Measurements from ENCODE around the gene CCL14. TPM values are rescaled to one million over a fixed set of nuclear protein-coding genes. Genes with fewer than 3 reads are reported as not detected.

Gene CCL14
- total RNA-seq (15.2 TPM), polyA plus RNA-seq (ENCODE audit: insufficient read depth in 1 of 8, insufficient read length in 8 of 8, low replicate concordance in 1 of 8) (10 to 100 TPM; 17.7 to 32.3 (median 25.3) TPM)
- long read RNA-seq, donor 1, partial matches to known transcripts, result 0 of 5 reads
- long read RNA-seq, donor 1, other reads (novel, unspliced or antisense), result 0 of 5 reads
- long read RNA-seq, donor 2, partial matches to known transcripts, result 0 of 3 reads
- long read RNA-seq, donor 2, other reads (novel, unspliced or antisense), result 0 of 3 reads
- long read RNA-seq, donor 3, transcript CCL14-202 (3 exons, 898 nt), result major isoform, 7 of 8 reads
- long read RNA-seq, donor 3, partial matches to known transcripts, result 0 of 8 reads
- long read RNA-seq, donor 3, other reads (novel, unspliced or antisense), result 0 of 8 reads
- long read RNA-seq, donor 4, transcript CCL14-202 (3 exons, 898 nt), result major isoform, 11 of 13 reads
- long read RNA-seq, donor 4, partial matches to known transcripts, result 0 of 13 reads
- long read RNA-seq, donor 4, other reads (novel, unspliced or antisense), result 0 of 13 reads
- long read RNA-seq, donor 5, transcript CCL14-202 (3 exons, 898 nt), result major isoform, 19 of 22 reads
- long read RNA-seq, donor 5, partial matches to known transcripts, result 0 of 22 reads
- long read RNA-seq, donor 5, other reads (novel, unspliced or antisense), result 0 of 22 reads
- long read RNA-seq, donor 6, transcript CCL14-202 (3 exons, 898 nt), result major isoform, 10 of 11 reads
- long read RNA-seq, donor 6, partial matches to known transcripts, result 0 of 11 reads
- long read RNA-seq, donor 6, other reads (novel, unspliced or antisense), result 0 of 11 reads
- long read RNA-seq, donor 7, transcript CCL14-202 (3 exons, 898 nt), result major isoform, 9 of 12 reads
- long read RNA-seq, donor 7, partial matches to known transcripts, result 0 of 12 reads
- long read RNA-seq, donor 7, other reads (novel, unspliced or antisense), result 0 of 12 reads
- long read RNA-seq, donor 8, transcript CCL14-202 (3 exons, 898 nt), result major isoform, 10 of 11 reads
- long read RNA-seq, donor 8, partial matches to known transcripts, result 0 of 11 reads
- long read RNA-seq, donor 8, other reads (novel, unspliced or antisense), result 0 of 11 reads
- long read RNA-seq, donor 9, transcript CCL14-202 (3 exons, 898 nt), result major isoform, 22 of 24 reads
- long read RNA-seq, donor 9, partial matches to known transcripts, result 0 of 24 reads
- long read RNA-seq, donor 9, other reads (novel, unspliced or antisense), result 0 of 24 reads
- long read RNA-seq, donor 10, transcript CCL14-202 (3 exons, 898 nt), result major isoform, 10 of 15 reads
- long read RNA-seq, donor 10, transcript CCL14-201 (2 exons, 3,265 nt), result minor isoform, 5 of 15 reads
- long read RNA-seq, donor 10, partial matches to known transcripts, result 0 of 15 reads
- long read RNA-seq, donor 10, other reads (novel, unspliced or antisense), result 0 of 15 reads
- long read RNA-seq, donor 11, transcript CCL14-202 (3 exons, 898 nt), result major isoform, 22 of 25 reads
- long read RNA-seq, donor 11, partial matches to known transcripts, result 0 of 25 reads
- long read RNA-seq, donor 11, other reads (novel, unspliced or antisense), result 0 of 25 reads

DNA sequence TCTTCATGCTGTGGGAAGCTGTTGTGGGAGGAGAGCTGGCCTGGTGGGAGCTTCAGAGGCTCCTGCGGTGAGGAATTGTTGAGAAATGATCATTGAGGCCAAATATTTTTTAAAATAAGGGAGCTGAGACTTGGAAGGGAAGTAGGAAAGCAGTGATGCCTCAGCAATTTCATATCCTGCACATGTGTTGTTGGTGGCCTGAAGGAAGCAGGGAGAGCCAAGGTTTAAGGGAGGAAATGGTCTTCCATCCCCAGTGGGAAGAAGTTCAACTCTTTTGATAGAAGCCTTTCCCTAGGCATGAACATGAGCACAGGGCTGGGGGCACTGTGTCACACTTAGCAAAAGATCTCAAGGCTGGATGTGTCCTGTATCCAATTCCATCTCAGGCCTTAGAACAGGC lies at the start of gene CCL14:
CCL14 (minus strand) TSS at position 87 of the 400 bp plus-strand sequence; CDS start at position 7, 80 bp downstream.
- Histone ChIP-seq H3K9me3 (replicated peaks; ENCODE audit: control insufficient read depth, low read depth, low read length) (no peaks in the 10 kb centered on the region), H3K27ac (ENCODE audit: low read length) (peak within 1 kb of the TSS; percentile 49), H3K4me1 (ENCODE audit: control insufficient read depth, insufficient read depth, low read length) (peaks cover 2% of the 10 kb centered on the region), H3K36me3 (ENCODE audit: control insufficient read depth, insufficient read depth, low read length) (no peaks in the 10 kb centered on the region), H3K4me3 (ENCODE audit: low read length) (no peak within 1 kb of the TSS), H3K27me3 (ENCODE audit: control insufficient read depth, insufficient read depth, low read length) (no peaks in the 10 kb centered on the region)
- WGBS (ENCODE audit: insufficient coverage), result 50% methylated on average over 1 of the region's 1 CpG
- DNase-seq, result peak; percentile 40

DNA sequence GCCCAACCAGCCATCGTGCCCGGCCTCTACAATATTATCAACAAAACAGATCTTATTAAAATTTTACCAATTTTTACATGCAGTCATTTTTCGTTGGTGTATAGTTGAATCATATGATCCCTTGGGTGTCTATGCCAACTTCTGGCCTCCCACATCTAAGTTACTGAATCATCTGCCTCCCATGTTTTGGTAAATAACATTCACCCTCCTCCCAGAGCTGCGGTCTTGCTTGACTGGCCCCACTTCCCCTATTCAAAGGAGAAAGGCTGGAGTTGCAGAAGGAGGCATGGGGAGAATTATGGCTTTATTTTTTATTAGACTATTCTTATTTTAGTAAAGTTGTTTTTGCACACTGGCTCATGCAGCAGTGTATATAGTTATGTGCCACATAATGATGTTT lies 49.7 kb upstream of the CCL14 start:
- Histone ChIP-seq H3K36me3 (ENCODE audit: control insufficient read depth, insufficient read depth, low read length) (no peaks in the 10 kb centered on the region), H3K27ac (ENCODE audit: low read length) (no peak overlapping the region), H3K4me1 (ENCODE audit: control insufficient read depth, insufficient read depth, low read length) (no peaks in the 10 kb centered on the region), H3K27me3 (ENCODE audit: control insufficient read depth, insufficient read depth, low read length) (no peaks in the 10 kb centered on the region), H3K9me3 (replicated peaks; ENCODE audit: control insufficient read depth, low read depth, low read length) (no peaks in the 10 kb centered on the region), H3K4me3 (ENCODE audit: low read length) (no peak overlapping the region)
- WGBS (ENCODE audit: insufficient coverage), result no CpG with 5 or more reads among the region's 4 CpGs
- DNase-seq, result peak; percentile 12

DNA sequence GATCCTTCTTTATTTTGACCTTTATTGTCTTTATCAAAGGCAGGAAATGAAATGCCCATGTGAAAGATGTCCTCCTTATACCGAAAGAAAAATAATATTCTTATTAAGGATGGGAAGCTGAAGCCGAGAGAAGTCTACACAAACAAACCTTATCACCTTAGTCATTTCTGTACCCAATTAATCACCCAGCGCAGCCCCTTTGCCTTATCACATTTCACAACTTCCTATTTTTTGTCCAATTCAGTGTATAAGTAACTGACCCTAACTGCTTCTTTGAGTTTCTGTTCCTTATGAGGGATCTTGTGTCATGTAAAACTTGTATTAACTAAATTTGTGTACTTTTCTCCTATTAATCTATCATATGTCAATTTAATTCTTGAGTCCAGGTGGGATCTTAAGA lies 47.6 kb upstream of the CCL14 start:
- WGBS (ENCODE audit: insufficient coverage), result 80% methylated on average over 1 of the region's 3 CpGs
- Histone ChIP-seq H3K9me3 (replicated peaks; ENCODE audit: control insufficient read depth, low read depth, low read length) (no peaks in the 10 kb centered on the region), H3K36me3 (ENCODE audit: control insufficient read depth, insufficient read depth, low read length) (no peaks in the 10 kb centered on the region), H3K4me1 (ENCODE audit: control insufficient read depth, insufficient read depth, low read length) (no peaks in the 10 kb centered on the region), H3K27me3 (ENCODE audit: control insufficient read depth, insufficient read depth, low read length) (no peaks in the 10 kb centered on the region), H3K4me3 (ENCODE audit: low read length) (no peak overlapping the region), H3K27ac (ENCODE audit: low read length) (no peak overlapping the region)
- peak; percentile 19 for DNase-seq

DNA sequence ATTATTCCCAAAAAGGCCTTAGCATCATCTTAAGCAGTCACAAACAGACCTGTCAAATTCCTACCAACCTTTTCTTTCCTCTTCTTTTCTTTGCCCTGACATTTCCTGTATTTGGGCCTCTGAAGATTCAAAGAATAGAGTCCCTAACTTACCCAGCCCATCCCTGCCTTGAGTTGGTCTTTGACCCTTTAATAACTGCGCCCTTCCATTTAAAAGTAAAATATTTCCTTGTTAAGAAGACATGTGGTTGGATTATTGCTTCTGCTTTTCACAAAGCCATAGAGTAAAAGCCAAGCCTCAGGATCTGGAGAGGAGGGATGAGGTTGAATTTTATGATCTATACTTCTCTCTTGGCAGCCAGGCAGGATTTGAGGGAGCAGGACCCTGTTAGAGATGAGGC lies 44.4 kb upstream of the CCL14 start:
- DNase-seq, result no peak
- Histone ChIP-seq H3K36me3 (ENCODE audit: control insufficient read depth, insufficient read depth, low read length) (no peaks in the 10 kb centered on the region), H3K9me3 (replicated peaks; ENCODE audit: control insufficient read depth, low read depth, low read length) (no peaks in the 10 kb centered on the region), H3K27ac (ENCODE audit: low read length) (no peak overlapping the region), H3K4me1 (ENCODE audit: control insufficient read depth, insufficient read depth, low read length) (no peaks in the 10 kb centered on the region), H3K4me3 (ENCODE audit: low read length) (no peak overlapping the region), H3K27me3 (ENCODE audit: control insufficient read depth, insufficient read depth, low read length) (no peaks in the 10 kb centered on the region)
- WGBS (ENCODE audit: insufficient coverage), result no CpG with 5 or more reads among the region's 1 CpG

DNA sequence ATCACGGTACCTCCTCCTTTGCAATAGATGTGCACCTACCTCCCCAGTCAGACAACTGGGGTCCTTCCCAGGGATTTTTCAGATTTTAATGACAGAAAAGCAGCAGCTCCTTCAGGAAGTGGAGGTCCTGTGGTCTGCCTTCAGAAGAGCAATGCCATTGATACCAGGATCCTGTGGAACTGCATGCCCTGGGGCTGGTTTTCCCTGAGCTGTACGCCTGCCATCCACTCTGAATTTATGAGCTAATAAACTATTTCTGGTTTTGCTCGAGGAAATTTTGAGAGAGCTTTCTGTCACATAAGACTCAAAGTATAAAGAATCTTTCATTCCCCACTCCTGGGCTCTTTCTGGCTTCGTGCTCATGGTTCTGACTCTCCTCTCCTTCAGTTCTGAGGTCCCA lies 41.2 kb upstream of the CCL14 start:
- WGBS (ENCODE audit: insufficient coverage), result 33% methylated on average over 2 of the region's 4 CpGs
- Histone ChIP-seq H3K4me3 (ENCODE audit: low read length) (no peak overlapping the region), H3K36me3 (ENCODE audit: control insufficient read depth, insufficient read depth, low read length) (no peaks in the 10 kb centered on the region), H3K9me3 (replicated peaks; ENCODE audit: control insufficient read depth, low read depth, low read length) (no peaks in the 10 kb centered on the region), H3K4me1 (ENCODE audit: control insufficient read depth, insufficient read depth, low read length) (no peaks in the 10 kb centered on the region), H3K27me3 (ENCODE audit: control insufficient read depth, insufficient read depth, low read length) (no peaks in the 10 kb centered on the region), H3K27ac (ENCODE audit: low read length) (no peak overlapping the region)
- DNase-seq, result no peak

DNA sequence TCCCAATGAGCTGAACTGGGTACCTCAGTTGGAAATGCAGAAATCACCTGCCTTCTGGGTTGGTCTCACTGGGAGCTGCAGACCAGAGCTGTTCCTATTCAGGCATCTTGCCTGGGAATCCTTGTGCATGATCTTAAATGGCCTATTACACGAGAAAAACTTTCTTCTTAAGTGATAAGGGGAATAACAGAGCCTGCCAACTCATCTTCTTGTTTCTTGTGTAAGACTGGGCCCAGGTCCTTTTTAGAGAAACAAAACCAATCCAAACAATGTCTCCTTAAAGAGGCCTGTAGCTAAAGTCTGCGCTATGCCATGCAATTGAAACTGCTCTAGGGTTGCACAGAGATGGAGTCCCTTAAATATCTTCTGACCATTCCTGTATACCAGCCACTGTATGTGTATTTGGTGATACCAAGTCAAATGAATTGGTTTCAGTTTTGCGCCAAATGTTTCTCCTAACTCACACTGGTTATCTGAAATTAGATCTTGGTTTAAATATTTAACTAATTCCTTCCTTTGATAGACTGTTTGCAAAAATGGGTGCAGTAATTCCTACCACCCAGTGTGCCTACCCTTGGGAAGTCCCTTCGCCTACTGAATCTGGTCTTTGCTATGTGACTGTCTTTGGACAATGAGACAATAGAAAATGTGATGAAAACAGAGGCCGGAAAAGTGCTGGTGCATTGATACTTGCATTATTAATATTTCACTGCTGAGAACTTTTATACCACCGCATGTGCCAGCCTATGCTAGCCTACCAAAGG lies 37.8 kb upstream of the CCL14 start:
- 60% methylated on average over 1 of the region's 6 CpGs for WGBS (ENCODE audit: insufficient coverage)
- no peaks in the 10 kb centered on the region for H3K27me3 ChIP-seq (ENCODE audit: control insufficient read depth, insufficient read depth, low read length)
- no peaks in the 10 kb centered on the region for H3K36me3 ChIP-seq (ENCODE audit: control insufficient read depth, insufficient read depth, low read length)
- H3K4me1 ChIP-seq (ENCODE audit: control insufficient read depth, insufficient read depth, low read length), result no peaks in the 10 kb centered on the region
- H3K9me3 ChIP-seq (replicated peaks; ENCODE audit: control insufficient read depth, low read depth, low read length), result no peaks in the 10 kb centered on the region
- H3K4me3 ChIP-seq (ENCODE audit: low read length), result no peak overlapping the region
- no peak overlapping the region for H3K27ac ChIP-seq (ENCODE audit: low read length)
- DNase-seq, result no peak

DNA sequence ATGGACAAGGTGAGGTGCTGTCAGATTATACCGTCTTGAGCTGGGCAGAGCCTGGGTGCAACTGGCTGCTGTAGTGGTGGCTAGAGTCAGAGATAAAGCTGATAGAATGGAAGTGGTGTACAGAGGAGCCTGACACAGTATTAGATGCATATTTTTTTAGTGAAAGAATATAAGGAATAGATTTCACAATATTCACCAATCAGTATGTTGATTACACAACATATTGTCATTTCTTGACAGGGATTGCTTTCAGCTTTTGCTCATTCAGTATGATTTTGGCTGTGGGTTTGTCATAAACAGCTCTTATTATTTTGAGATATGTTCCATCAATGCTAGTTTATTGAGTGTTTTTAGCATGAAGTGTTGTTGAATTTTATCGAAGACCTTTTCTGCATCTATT lies 32.9 kb upstream of the CCL14 start:
- no peaks in the 10 kb centered on the region for H3K4me1 ChIP-seq (ENCODE audit: control insufficient read depth, insufficient read depth, low read length)
- no peak overlapping the region for H3K27ac ChIP-seq (ENCODE audit: low read length)
- 78% methylated on average over 1 of the region's 2 CpGs for WGBS (ENCODE audit: insufficient coverage)
- no peak overlapping the region for H3K4me3 ChIP-seq (ENCODE audit: low read length)
- no peaks in the 10 kb centered on the region for H3K36me3 ChIP-seq (ENCODE audit: control insufficient read depth, insufficient read depth, low read length)
- no peaks in the 10 kb centered on the region for H3K27me3 ChIP-seq (ENCODE audit: control insufficient read depth, insufficient read depth, low read length)
- no peak for DNase-seq
- H3K9me3 ChIP-seq (replicated peaks; ENCODE audit: control insufficient read depth, low read depth, low read length), result no peaks in the 10 kb centered on the region

DNA sequence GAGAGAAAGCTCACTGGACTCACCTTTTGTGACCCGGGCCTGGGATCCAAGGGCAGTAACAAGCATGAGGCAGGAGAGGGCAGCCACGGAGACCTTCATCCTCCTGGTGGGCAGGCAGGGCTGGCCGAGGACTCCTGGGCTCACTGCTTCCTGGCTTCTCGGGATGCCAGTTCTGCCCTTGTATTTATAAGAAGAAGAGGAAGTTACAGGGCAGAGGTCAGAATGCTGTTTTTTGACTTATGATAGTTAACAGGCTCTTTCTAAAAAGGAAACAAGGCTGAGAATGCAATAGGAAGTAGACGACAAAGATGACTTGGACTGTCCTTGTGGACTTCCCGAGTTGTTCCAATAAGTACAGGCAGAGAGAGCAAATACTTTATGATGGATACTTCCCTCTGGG lies 31.3 kb upstream of the CCL14 start, which contains the start of gene CCL23:
CCL23 (minus strand) TSS at position 174 of the 400 bp plus-strand sequence; CDS start at position 99, 75 bp downstream.
- H3K4me1 ChIP-seq (ENCODE audit: control insufficient read depth, insufficient read depth, low read length), result no peaks in the 10 kb centered on the region
- H3K27ac ChIP-seq (ENCODE audit: low read length), result no peak within 1 kb of the TSS
- H3K9me3 ChIP-seq (replicated peaks; ENCODE audit: control insufficient read depth, low read depth, low read length), result no peaks in the 10 kb centered on the region
- H3K4me3 ChIP-seq (ENCODE audit: low read length), result no peak within 1 kb of the TSS
- no peaks in the 10 kb centered on the region for H3K27me3 ChIP-seq (ENCODE audit: control insufficient read depth, insufficient read depth, low read length)
- peak; percentile 52 for DNase-seq
- H3K36me3 ChIP-seq (ENCODE audit: control insufficient read depth, insufficient read depth, low read length), result no peaks in the 10 kb centered on the region
- 21% methylated on average over 4 of the region's 6 CpGs for WGBS (ENCODE audit: insufficient coverage)

DNA sequence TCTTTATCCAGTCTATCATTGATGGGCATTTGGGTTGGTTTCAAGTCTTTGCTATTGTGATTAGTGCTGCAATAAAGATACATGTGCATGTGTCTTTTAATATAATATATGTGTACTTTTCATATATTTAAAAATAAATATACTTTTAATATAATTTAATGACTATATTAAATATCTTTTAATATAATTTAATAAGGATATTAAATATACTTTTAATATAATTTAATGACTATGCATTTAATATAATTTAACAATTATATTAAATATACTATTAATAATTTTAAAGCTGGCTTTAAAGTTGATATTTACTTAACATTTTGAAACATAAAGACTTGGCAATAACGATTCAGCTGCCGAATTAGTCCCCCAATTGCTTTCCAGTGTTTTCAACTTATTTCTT lies 30.0 kb upstream of the CCL14 start:
- WGBS (ENCODE audit: insufficient coverage), result no CpG with 5 or more reads among the region's 2 CpGs
- DNase-seq, result no peak
- H3K27ac ChIP-seq (ENCODE audit: low read length), result no peak overlapping the region
- H3K4me3 ChIP-seq (ENCODE audit: low read length), result no peak overlapping the region
- peaks cover 4% of the 10 kb centered on the region for H3K9me3 ChIP-seq (replicated peaks; ENCODE audit: control insufficient read depth, low read depth, low read length)
- H3K4me1 ChIP-seq (ENCODE audit: control insufficient read depth, insufficient read depth, low read length), result no peaks in the 10 kb centered on the region
- no peaks in the 10 kb centered on the region for H3K36me3 ChIP-seq (ENCODE audit: control insufficient read depth, insufficient read depth, low read length)
- no peaks in the 10 kb centered on the region for H3K27me3 ChIP-seq (ENCODE audit: control insufficient read depth, insufficient read depth, low read length)
